K562 (cell line): ENCODE results near the gene ADAMTSL3. TPM values are rescaled to one million over a fixed set of nuclear protein-coding genes. Genes with fewer than 3 reads are reported as not detected.
"Not testable (repeated sequence)": the region's sequence is repeated elsewhere in the genome, so short reads cannot be mapped to it uniquely, and the experiment has no call there.

Experiments
- ATAC-seq: fragments of 200-7000 bp; cut with Tn5 transposase; 3 replicates; pipeline ENCODE4 v1.9.1; 2020; ENCODE audit warnings: moderate library complexity
- BruUV-seq: library from RNA; stranded (reverse); fragments of 400-500 nt; replicated peaks from 2 replicates; lab custom pipeline; 2021; lab: Mats Ljungman, UMichigan
- CTCF ChIA-PET: fragments of 300-600 bp; formaldehyde crosslinking; extraction: SDS; loops from one replicate; lab custom pipeline; 2021; ENCODE audit warnings: low intra/inter-chr PET ratio; lab: Yijun Ruan, JAX
- POLR2A ChIA-PET: fragments of 300-600, 350-650 bp; sonication (Branson Sonifier 250); formaldehyde crosslinking; extraction: SDS; loops from one replicate; lab custom pipeline; 2021; ENCODE audit warnings: antibody characterized with exemption, inconsistent platforms; lab: Yijun Ruan, JAX
- DNase-seq, 4 experiments: peaks; one replicate each; pipeline versions ENCODE4 v3.0.0 to v3.0.0-alpha.2; 2011 to 2018; ENCODE audit warnings: low spot score in 3 of 4, mixed read lengths in 3 of 4; ENCODE audit errors: extremely low read depth in 1 of 4
- FAIRE-seq: peaks from 2 replicates; lab custom pipeline; 2011; peaks lifted over from hg19 to GRCh38; lab: Jason Lieb, UNC
- H2AFZ ChIP-seq: 2 replicates; pipeline ENCODE4 v1.6.0; 2011; ENCODE audit warnings: low read depth, low read length, control low read depth, inconsistent platforms
- H3K27ac ChIP-seq: fragments of 200-600 bp; 3 replicates; pipeline ENCODE4 v1.8.0; 2011; ENCODE audit warnings: low read depth, mild to moderate bottlenecking, control low read depth, inconsistent platforms, low read length, moderate library complexity, mixed read lengths; ENCODE audit errors: extremely low read depth
- H3K27me3 ChIP-seq, 2 experiments: fragments of 300-600 bp in 1 of 2; 2 replicates in 1 of 2; 3 replicates in 1 of 2; pipeline versions ENCODE4 v1.6.0 to v1.8.0; 2011; ENCODE audit warnings: inconsistent platforms in 2 of 2, low read length in 2 of 2, mild to moderate bottlenecking in 1 of 2, mixed read lengths in 1 of 2, moderate library complexity in 1 of 2; ENCODE audit not compliant: control insufficient read depth in 2 of 2, insufficient read depth in 2 of 2
- H3K36me3 ChIP-seq: fragments of 300-600 bp; 3 replicates; pipeline ENCODE4 v1.8.0; 2011; ENCODE audit warnings: mild to moderate bottlenecking, low read length, inconsistent platforms; ENCODE audit not compliant: control insufficient read depth, insufficient read depth
- H3K4me1 ChIP-seq, 2 experiments: fragments of 200-600 bp in 1 of 2; replicated peaks in 1 of 2; 2 replicates in 1 of 2; 3 replicates in 1 of 2; pipeline versions ENCODE4 v1.5.1 to v1.8.0; 2011; ENCODE audit warnings: inconsistent platforms in 2 of 2, low read length in 2 of 2, mild to moderate bottlenecking in 1 of 2, mixed read lengths in 1 of 2, moderate library complexity in 1 of 2; ENCODE audit not compliant: control insufficient read depth in 2 of 2, insufficient read depth in 2 of 2
- H3K4me2 ChIP-seq: 2 replicates; pipeline ENCODE4 v1.6.1; 2011; ENCODE audit warnings: low read length, control low read depth, inconsistent platforms, mixed read lengths; ENCODE audit not compliant: insufficient read depth
- H3K4me3 ChIP-seq: fragments of 200-600 bp; sonication (generic), shearing (Covaris generic); 2 replicates; pipeline ENCODE4 v1.5.1; 2016; ENCODE audit warnings: control low read depth, inconsistent platforms
- H3K79me2 ChIP-seq: fragments of 200-600 bp; 3 replicates; pipeline ENCODE4 v1.8.0; 2011; ENCODE audit warnings: low read length, inconsistent platforms; ENCODE audit not compliant: control insufficient read depth, insufficient read depth
- H3K9ac ChIP-seq, 2 experiments: 2 replicates each; pipeline versions ENCODE4 v1.6.0 to v1.6.1; 2011; ENCODE audit warnings: low read depth in 2 of 2, low read length in 2 of 2, control low read depth in 1 of 2, inconsistent platforms in 1 of 2, mild to moderate bottlenecking in 1 of 2, mixed read lengths in 1 of 2; ENCODE audit not compliant: insufficient read depth in 1 of 2
- H3K9me1 ChIP-seq: one replicate; pipeline ENCODE4 v1.6.0; 2011; ENCODE audit warnings: inconsistent platforms, mild to moderate bottlenecking, low read length, moderate library complexity; ENCODE audit not compliant: control insufficient read depth, insufficient read depth
- H3K9me3 ChIP-seq: replicated peaks from 2 replicates; pipeline ENCODE4 v1.5.1; 2011; ENCODE audit warnings: low read depth, low read length, inconsistent platforms; ENCODE audit not compliant: control insufficient read depth, insufficient read depth
- H4K20me1 ChIP-seq: replicated peaks from 2 replicates; pipeline ENCODE4 v1.6.1; 2011; ENCODE audit warnings: low read length, inconsistent platforms, mixed read lengths; ENCODE audit not compliant: control insufficient read depth, insufficient read depth
- BCL6 ChIP-seq: fragments of 250-450 bp; sonication (Bioruptor Pico); IDR thresholded peaks from 2 replicates; pipeline ENCODE4 v1.4.0; 2020
- MTA2 ChIP-seq: fragments of 450-650 bp; IDR thresholded peaks from 2 replicates; pipeline ENCODE4 v1.6.1; 2016; ENCODE audit warnings: low read depth
- NFIX ChIP-seq: fragments of 250-450 bp; sonication (Bioruptor Pico); IDR thresholded peaks from 2 replicates; pipeline ENCODE4 v1.4.0; 2020; ENCODE audit warnings: low read depth, mild to moderate bottlenecking, moderate library complexity
- SREBF2 ChIP-seq: sonication (generic); formaldehyde crosslinking; IDR thresholded peaks from 2 replicates; pipeline ENCODE4 v1.4.0; 2020; ENCODE audit warnings: mild to moderate bottlenecking, missing genetic modification reagents
- ZNF830 ChIP-seq: fragments of 250-450 bp; sonication (Bioruptor Pico); IDR thresholded peaks from 2 replicates; pipeline ENCODE4 v1.5.0; 2021; ENCODE audit warnings: mild to moderate bottlenecking
- WGBS: fragments of 100-300 bp; shearing (Covaris generic); methylation state at CpG from one replicate; pipeline ENCODE4 v1.1.6; 2016; ENCODE audit warnings: low coverage, mixed read lengths; ENCODE audit not compliant: insufficient coverage; ENCODE audit errors: missing lambda C conversion rate; 5-methylcytosine and 5-hydroxymethylcytosine counted together
- in situ Hi-C: fragments of 300-500 bp; cut with MboI; formaldehyde crosslinking; loops from 4 replicates; pipeline ENCODE4 v1.15.0; 2018; ENCODE audit warnings: inconsistent platforms, mixed read lengths
- intact Hi-C: fragments of 100-400 bp; cut with micrococcal nuclease; formaldehyde crosslinking; loops from 2 replicates; pipeline ENCODE4 v1.14.2; 2022
- polyA plus RNA-seq, 8 experiments: library from polyadenylated mRNA; depleted of rRNA in 4 of 8; stranded (reverse) in 5 of 8; unstranded in 3 of 8; fragments of >200 nt; fragmentation: Nextera tagmentation in 2 of 8; fragmentation: Illumina TruSeq in 1 of 8; extraction: Ambion mirVana in 2 of 8; extraction: Trizol in 1 of 8; gene quantifications; 2 replicates each; pipeline versions ENCODE4 v1.2.1 to v1.2.3, GENCODE V29; 2011 to 2014; ENCODE audit warnings: inconsistent platforms in 1 of 8, missing spikeins in 1 of 8
- small RNA-seq: library from RNA; depleted of rRNA; stranded (forward); fragments of <200 nt; gene quantifications from one replicate; pipeline ENCODE3, GENCODE V24; 2014
- total RNA-seq, 7 experiments: library from RNA; depleted of rRNA in 6 of 7; stranded (reverse); fragments of >200 nt in 6 of 7; fragmentation: Illumina TruSeq in 2 of 7; extraction: Trizol in 2 of 7; gene quantifications; 2 replicates each; pipeline versions ENCODE4 v1.2.1 to v1.2.3, GENCODE V29; 2011 to 2021; ENCODE audit warnings: low replicate concordance in 1 of 7
- TF ChIP-seq, protein P1 (sequence below): IDR thresholded peaks from 2 replicates; pipeline ENCODE4 v1.6.1; 2011; ENCODE audit not compliant: insufficient read length; ENCODE audit errors: extremely low read depth

The ADAMTSL3 gene
- total and polyA plus RNA-seq, 9 of the 15 experiments (the other 6 are each of a cell fraction or from before 2014, with no cell fraction given) = 0.01 to 0.18 (median 0.07) TPM; not detected in 3

DNA sequence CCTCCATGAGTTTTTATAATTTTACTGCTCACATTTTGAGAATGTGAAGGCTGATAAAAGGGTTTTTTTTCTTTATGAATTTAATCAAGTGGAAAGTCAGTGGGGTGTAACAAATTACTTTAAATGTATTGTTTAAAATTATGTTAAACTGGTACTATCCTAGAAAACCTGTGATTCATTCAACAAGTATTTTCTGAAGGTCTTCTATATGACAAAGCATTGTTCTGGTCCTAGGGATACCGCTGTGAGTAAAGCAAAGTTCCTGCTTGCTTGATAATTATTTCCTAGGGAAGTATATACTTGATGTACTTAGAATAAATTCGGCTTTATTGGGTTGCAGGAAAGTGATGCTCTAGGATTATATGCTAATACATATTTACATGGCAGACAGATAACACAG, 428.8 kb downstream of the ADAMTSL3 start:
- Histone ChIP-seq H3K9me1 (no peaks in the 10 kb centered on the region), H3K79me2 (no peaks in the 10 kb centered on the region), H4K20me1 (no peaks in the 10 kb centered on the region), H2AFZ (no peak overlapping the region), H3K9ac (no peak overlapping the region)
- ChIA-PET POLR2A (no interaction called here), CTCF (no interaction called here)
- 0% methylated on average over 2 of the region's 2 CpGs for WGBS
- intact Hi-C loops (no loop called here), in situ Hi-C loops (no loop called here)
- DNase-seq (no peak), FAIRE-seq (no peak), ATAC-seq (no peak)
- no TSS peak for BruUV-seq
- TF ChIP-seq ZNF830 (CRISPR knock-in tag) (no peak), NFIX (no peak), SREBF2 (no peak), MTA2 (no peak), BCL6 (CRISPR knock-in tag) (no peak)
- TF ChIP-seq, protein P1, sequence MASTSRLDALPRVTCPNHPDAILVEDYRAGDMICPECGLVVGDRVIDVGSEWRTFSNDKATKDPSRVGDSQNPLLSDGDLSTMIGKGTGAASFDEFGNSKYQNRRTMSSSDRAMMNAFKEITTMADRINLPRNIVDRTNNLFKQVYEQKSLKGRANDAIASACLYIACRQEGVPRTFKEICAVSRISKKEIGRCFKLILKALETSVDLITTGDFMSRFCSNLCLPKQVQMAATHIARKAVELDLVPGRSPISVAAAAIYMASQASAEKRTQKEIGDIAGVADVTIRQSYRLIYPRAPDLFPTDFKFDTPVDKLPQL = no peak
- TF ChIP-seq, all 486 proteins: peak for 0
- peaks cover 13 to 20% of the 10 kb centered on the region in 2 experiments; a peak in 4 of 5 replicates for H3K27me3 ChIP-seq
- no peak overlapping the region for H3K27ac ChIP-seq
- peaks cover 4 to 9% of the 10 kb centered on the region in 2 experiments; a peak in 4 of 5 replicates for H3K4me1 ChIP-seq
- H3K36me3 ChIP-seq = no peaks in the 10 kb centered on the region
- H3K4me2 ChIP-seq = no peak overlapping the region
- no peak overlapping the region for H3K4me3 ChIP-seq
- no peaks in the 10 kb centered on the region for H3K9me3 ChIP-seq

DNA sequence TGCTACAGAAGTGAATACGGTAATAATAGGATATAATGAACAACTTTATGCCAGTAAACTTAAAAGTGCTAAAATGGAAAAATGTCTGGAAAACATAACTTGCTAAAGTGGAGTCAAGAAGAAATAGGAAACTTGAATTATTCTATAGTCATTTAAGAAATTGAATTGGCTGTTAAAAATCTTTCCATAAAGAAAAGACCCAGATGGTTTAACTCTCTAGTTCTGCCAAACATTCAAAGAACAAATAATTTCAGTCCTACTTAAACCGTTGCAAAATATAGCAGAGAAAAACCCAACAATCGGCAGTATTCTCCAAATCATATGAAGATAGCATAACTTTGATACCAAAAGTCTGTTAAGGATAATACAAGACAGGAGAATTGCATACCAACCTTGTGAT, 432.1 kb downstream of the ADAMTSL3 start:
- POLR2A ChIA-PET, FAIRE-seq, ATAC-seq, H3K79me2 ChIP-seq, CTCF ChIA-PET, H3K27ac ChIP-seq, H3K4me1 ChIP-seq, H3K9me3 ChIP-seq, H2AFZ ChIP-seq, H4K20me1 ChIP-seq, BruUV-seq, H3K27me3 ChIP-seq, H3K4me2 ChIP-seq, H3K4me3 ChIP-seq, H3K9me1 ChIP-seq, intact Hi-C loops, H3K9ac ChIP-seq, H3K36me3 ChIP-seq, DNase-seq, in situ Hi-C loops: not testable (repeated sequence)
- WGBS = 2% methylated on average over 3 of the region's 3 CpGs

Small RNA genes lying within 50 kb of the gene (small RNA-seq; reads per million reads assigned to genes)
- gene RNU6-1339P (not detected), gene RNU6-401P (not detected)

Other genes starting within 250 kb of the ADAMTSL3 start
- gene SH3GL3, start 206.8 kb upstream of the ADAMTSL3 start, total RNA-seq (2014; rRNA removed) = 13.1 and 16.0 TPM in 2 replicates
- gene SH3GL3, start 206.8 kb upstream of the ADAMTSL3 start, total RNA-seq (2014; rRNA removed; fragmentation: Illumina TruSeq; extraction: Trizol) = 13.5 and 16.1 TPM in 2 replicates
- 6.8 and 7.5 TPM in 2 replicates for gene SH3GL3, start 206.8 kb upstream of the ADAMTSL3 start, total RNA-seq (2015; rRNA removed; fragmentation: Illumina TruSeq; extraction: Trizol)
- gene SH3GL3, start 206.8 kb upstream of the ADAMTSL3 start, total RNA-seq (2021) = 8.9 and 9.6 TPM in 2 replicates
- gene SH3GL3, start 206.8 kb upstream of the ADAMTSL3 start, polyA plus RNA-seq (2011; rRNA removed) = 7.2 and 9.7 TPM in 2 replicates
- gene SH3GL3, start 206.8 kb upstream of the ADAMTSL3 start, polyA plus RNA-seq (2014; fragmentation: Illumina TruSeq; extraction: Trizol) = 13.3 and 14.3 TPM in 2 replicates
- 1 to 10 TPM; 3.9 to 4.3 TPM for gene SH3GL3, start 206.8 kb upstream of the ADAMTSL3 start, polyA plus RNA-seq (2014; fragmentation: Nextera tagmentation; extraction: Ambion mirVana)
- 13.7 and 14.5 TPM in 2 replicates for gene SH3GL3, start 206.8 kb upstream of the ADAMTSL3 start, polyA plus RNA-seq (2014; rRNA removed)